CD4-positive, alpha-beta T cell treated with Interleukin-15 for 1 hour (primary cell): ENCODE measurements around the gene ATP2C1.
A peak's percentile ranks its signal among the peaks of the same experiment; 100 is the strongest.

Experiments used
- DNase-seq: peaks from one replicate; pipeline ENCODE4 v3.0.0-alpha.2; 2020

The ATP2C1 gene

GRCh38 chr3:130991126-130991525 is 97.2 kb downstream of the ATP2C1 start:
- no peak for DNase-seq

GRCh38 chr3:130992344-130992743 is 98.5 kb downstream of the ATP2C1 start:
- DNase-seq, result no peak

- no peak for DNase-seq
Measured at GRCh38 chr3:130997289-130997688, 103.4 kb downstream of the ATP2C1 start.

- DNase-seq, result no peak
Measured at GRCh38 chr3:131001071-131001470, 107.2 kb downstream of the ATP2C1 start.

GRCh38 chr3:131004603-131005002 is 110.7 kb downstream of the ATP2C1 start:
- no peak for DNase-seq

- no peak for DNase-seq
Measured at GRCh38 chr3:131007256-131007655, 113.4 kb downstream of the ATP2C1 start.

- no peak for DNase-seq
Measured at GRCh38 chr3:131007782-131008181, 113.9 kb downstream of the ATP2C1 start.

GRCh38 chr3:131008326-131008725 is 114.4 kb downstream of the ATP2C1 start:
- DNase-seq, result no peak

GRCh38 chr3:131009698-131010097 is 115.8 kb downstream of the ATP2C1 start:
- no peak for DNase-seq

GRCh38 chr3:131018970-131019369 is 125.1 kb downstream of the ATP2C1 start:
- no peak for DNase-seq

GRCh38 chr3:131020122-131020693 is 126.3 kb downstream of the ATP2C1 start:
- DNase-seq, result no peak

- no peak for DNase-seq
Measured at GRCh38 chr3:131025539-131025938, 131.7 kb downstream of the ATP2C1 start.

GRCh38 chr3:131026321-131027151 is 132.7 kb downstream of the ATP2C1 start, which contains the start of the genes ASTE1 and NEK11:
Gene ASTE1, minus strand, starts transcription at chr3:131026825. Its CDS starts 1,519 bp downstream, at chr3:131025306.
Gene NEK11, plus strand, starts transcription at chr3:131026877. Its CDS starts 2,832 bp downstream, at chr3:131029709.
- peak; percentile 92 for DNase-seq

- no peak for DNase-seq
Measured at GRCh38 chr3:131028844-131029243, 135.0 kb downstream of the ATP2C1 start.

- DNase-seq, result no peak
Measured at GRCh38 chr3:131031660-131032059, 137.8 kb downstream of the ATP2C1 start.

- DNase-seq, result no peak
Measured at GRCh38 chr3:131033480-131034080, 139.7 kb downstream of the ATP2C1 start.

GRCh38 chr3:131036200-131036816 is 142.4 kb downstream of the ATP2C1 start:
- no peak for DNase-seq

- DNase-seq, result no peak
Measured at GRCh38 chr3:131036986-131037385, 143.1 kb downstream of the ATP2C1 start.

GRCh38 chr3:131038326-131038725 is 144.4 kb downstream of the ATP2C1 start:
- no peak for DNase-seq

GRCh38 chr3:131042271-131042985 is 148.5 kb downstream of the ATP2C1 start:
- DNase-seq, result peak; percentile 46

GRCh38 chr3:131047582-131047981 is 153.7 kb downstream of the ATP2C1 start:
- no peak for DNase-seq

- DNase-seq, result no peak
Measured at GRCh38 chr3:131048030-131048429, 154.1 kb downstream of the ATP2C1 start.

- no peak for DNase-seq
Measured at GRCh38 chr3:131050001-131050400, 156.1 kb downstream of the ATP2C1 start.
